Erythroblast (primary cell): ENCODE measurements around the gene RAB3GAP1.

Source experiments
- GATA1 ChIP-seq: IDR thresholded peaks from 2 replicates; pipeline ENCODE4 v1.6.1; 2011; ENCODE audit warnings: low read depth, mild to moderate bottlenecking, control low read depth, low read length, moderate library complexity
- POLR2A ChIP-seq: IDR thresholded peaks from 2 replicates; pipeline ENCODE4 v1.6.1; 2011; ENCODE audit warnings: mild to moderate bottlenecking, low read length

DNA sequence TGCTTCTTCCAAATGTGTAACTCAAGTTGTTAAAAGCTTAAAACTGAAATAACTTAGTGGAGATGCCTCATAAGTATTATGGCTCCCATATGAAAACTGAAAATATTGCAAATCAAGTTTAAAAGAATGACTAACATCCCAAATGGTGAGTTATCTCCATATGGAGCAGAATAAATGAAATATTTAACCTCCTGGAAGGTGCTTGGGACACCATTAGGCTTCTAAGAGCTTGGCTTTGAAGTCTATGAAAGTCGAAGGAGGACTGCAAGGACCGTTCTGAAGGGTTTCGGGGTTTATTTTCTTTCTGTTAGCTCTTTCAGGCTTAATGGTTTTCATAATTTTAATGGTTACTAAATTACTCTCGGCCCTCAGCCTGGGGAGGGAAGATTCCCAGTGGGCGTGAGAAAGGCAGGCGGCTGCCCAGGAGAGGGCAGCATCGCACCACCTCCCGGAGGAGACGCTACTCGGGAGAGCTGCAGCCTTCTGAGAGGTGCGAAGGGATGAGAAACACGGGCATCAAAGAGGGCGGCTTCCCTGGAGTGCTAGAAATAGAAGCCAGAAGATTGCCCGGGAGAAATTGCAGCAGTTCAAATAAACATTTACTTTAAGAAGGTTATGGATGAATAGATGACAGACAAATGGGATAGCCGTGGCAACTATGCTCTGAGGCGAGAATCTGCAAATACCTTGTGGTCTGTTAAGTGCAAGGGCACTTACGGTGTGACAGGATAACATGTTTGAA lies 47.9 kb upstream of the RAB3GAP1 start:
- no peak for TF ChIP-seq POLR2A
- TF ChIP-seq GATA1 = no peak
